Subcutaneous adipose tissue (tissue), 4 donors: ENCODE measurements around the gene CXCL13. TPM values are rescaled to one million over a fixed set of nuclear protein-coding genes. Genes with fewer than 3 reads are reported as not detected.

Source experiments
- total RNA-seq, 4 donors: library from RNA; depleted of rRNA; stranded (reverse); fragments of >200 nt; gene quantifications; one replicate each; pipeline ENCODE4 v1.1.0, GENCODE V29; 2016
- TF ChIP-seq, protein P1 (sequence below): fragments of 450-650 bp; IDR thresholded peaks from one replicate; pipeline ENCODE4 v1.5.1; 2016; ENCODE audit warnings: low read depth, mild to moderate bottlenecking, control low read depth, antibody characterized with exemption, moderate library complexity

Gene CXCL13
- total RNA-seq, 4 donors from 2014 or later = 0.44 TPM; not detected in 3

DNA sequence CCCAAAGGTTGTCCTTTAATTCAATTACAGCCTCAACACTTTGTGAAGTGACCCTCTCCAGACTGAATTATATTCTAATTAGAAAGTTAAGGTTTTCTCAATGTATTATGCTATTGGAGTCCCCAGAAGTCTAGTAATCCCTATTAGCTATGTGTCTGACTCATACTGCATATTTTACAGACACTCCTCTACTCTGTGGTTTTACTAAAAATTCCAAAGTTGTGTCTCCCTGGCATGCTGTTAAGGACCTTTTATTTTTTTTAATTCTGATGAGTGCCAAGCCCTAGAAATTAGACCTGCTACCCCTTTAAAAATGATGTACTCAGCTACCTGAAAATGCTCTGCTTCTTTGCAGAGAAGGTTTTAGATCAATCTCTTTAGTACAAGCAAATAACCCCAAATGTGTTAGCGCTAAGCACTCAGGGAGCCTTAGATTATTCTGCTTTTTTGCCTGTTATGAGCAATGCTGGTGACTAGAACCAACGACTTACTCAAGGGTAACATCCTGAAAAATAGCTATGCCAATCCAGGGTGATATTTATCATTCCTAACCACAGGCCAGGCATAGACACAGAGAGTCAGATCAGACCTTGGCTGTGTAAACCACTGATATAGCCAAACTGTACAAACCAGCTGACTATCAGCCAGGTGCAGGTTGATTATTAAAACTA lies 26.1 kb upstream of the CXCL13 start:
- TF ChIP-seq, protein P1, sequence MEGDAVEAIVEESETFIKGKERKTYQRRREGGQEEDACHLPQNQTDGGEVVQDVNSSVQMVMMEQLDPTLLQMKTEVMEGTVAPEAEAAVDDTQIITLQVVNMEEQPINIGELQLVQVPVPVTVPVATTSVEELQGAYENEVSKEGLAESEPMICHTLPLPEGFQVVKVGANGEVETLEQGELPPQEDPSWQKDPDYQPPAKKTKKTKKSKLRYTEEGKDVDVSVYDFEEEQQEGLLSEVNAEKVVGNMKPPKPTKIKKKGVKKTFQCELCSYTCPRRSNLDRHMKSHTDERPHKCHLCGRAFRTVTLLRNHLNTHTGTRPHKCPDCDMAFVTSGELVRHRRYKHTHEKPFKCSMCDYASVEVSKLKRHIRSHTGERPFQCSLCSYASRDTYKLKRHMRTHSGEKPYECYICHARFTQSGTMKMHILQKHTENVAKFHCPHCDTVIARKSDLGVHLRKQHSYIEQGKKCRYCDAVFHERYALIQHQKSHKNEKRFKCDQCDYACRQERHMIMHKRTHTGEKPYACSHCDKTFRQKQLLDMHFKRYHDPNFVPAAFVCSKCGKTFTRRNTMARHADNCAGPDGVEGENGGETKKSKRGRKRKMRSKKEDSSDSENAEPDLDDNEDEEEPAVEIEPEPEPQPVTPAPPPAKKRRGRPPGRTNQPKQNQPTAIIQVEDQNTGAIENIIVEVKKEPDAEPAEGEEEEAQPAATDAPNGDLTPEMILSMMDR = no peak

DNA sequence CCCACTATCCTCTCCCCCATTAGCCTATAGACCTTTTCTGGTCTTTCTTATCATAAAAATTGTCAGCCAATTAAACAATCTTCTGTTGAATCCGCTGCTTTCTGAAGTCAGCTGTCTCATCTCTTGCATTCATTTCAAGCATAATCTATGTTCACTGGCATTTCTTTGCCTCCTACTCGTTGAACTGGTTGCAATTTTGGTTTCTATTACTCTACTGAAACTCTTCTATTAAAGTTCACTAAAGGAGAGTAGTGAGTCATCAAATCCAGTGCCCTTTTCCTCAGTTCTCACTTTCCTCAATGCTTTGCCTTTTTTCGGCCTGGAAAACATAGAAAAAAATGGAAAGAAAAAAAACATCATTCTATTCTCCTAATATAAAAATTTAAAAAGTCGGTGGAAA lies 23.9 kb upstream of the CXCL13 start:
- TF ChIP-seq, protein P1 = no peak

DNA sequence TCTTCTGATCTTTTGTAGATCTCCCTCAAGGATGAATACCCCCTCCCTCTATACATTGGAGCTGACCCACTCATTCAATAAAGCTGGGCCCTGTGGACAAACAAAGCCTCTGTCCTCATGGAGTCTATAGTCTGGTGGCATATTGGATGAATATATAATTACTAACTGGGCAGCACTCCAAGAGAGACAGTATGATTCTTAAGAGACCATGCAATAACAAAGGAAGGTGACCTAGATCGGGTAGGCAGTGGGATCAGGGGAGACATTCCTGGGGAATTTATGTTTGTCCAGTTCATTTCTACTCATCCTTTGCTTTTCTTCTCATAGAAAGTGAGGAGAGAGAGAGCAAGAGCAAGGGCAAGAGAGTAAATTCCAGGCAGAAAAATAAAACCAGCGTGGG lies 23.5 kb upstream of the CXCL13 start:
- TF ChIP-seq, protein P1 = no peak

DNA sequence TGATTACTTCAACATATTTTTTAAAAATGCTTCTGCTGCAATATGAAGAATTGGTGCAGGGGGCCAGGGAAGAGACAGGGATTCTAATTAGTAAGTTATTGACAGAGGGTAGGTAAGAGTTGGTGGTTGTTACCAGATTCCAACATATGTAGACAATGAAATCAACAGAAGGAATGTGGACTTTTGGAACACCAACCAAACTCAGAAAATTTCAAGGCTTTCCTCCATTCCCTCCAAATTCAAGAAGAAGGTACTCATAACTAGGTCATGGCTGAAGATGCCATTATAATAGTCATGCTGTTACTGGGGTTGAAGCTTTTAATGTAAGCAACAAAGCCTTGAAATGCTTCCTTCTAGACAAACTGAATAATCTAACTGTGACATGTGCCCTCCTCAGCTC lies 22.9 kb upstream of the CXCL13 start:
- TF ChIP-seq, protein P1 = no peak

DNA sequence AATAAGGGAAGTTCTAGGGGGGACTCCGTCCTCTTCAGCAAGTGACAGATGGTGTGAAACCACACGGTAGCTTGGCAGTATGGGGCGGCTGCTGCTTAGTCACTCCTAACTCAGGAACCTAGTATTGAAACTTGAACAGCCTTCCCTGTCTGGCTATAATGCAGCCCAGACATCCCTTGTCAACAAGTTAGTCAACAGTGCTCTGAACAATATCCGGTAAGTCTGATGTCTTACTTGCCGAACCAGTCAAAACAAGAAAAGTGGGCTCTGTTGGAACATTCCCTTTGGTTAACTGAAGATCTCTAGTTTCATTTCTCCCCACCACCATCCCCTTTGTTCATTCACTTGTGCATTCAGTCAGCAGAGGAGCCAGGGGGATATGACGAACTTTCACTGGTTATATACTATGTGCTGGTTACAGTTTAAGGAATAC lies 18.7 kb upstream of the CXCL13 start:
- TF ChIP-seq, protein P1 = no peak

DNA sequence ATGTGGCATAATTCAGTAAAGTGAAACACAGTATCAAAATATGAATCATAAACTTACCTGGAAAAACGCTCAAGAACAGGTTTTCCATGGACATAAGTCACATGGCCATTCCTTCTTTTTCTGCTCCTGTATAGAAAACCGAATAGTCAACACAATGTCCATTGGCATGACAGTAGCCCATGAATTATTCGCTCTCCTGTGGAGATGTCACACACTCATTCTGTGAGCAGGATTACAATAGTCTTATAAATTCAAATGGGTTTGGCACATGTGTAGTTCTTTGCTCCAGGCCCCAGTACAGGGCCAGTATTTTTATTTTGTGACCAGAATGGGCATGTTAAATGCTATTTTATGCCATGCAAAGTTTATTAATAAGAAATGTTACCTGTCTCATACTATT lies 15.1 kb upstream of the CXCL13 start:
- TF ChIP-seq, protein P1 = no peak

DNA sequence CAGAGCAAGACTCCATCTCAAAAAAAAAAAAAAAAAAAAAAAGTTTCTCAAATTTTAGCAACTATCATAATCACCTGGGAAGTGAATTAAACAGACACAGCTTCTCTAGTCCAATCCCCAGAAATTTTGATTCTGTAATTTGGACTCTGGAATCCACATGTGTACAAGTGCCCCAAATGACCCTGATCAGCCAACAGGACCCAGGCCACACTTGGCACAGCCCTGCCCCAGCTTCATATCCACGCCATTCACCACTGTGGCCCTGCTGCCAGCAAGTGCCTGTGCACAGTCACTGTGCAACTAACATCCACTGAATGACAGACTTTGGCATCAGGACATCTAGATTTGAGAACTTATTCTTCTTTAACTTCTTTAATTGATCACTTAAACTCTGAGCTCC lies 14.1 kb upstream of the CXCL13 start:
- TF ChIP-seq, protein P1 = no peak
